ENCODE data around the gene HJURP. TPM values are rescaled to one million over a fixed set of nuclear protein-coding genes. Genes with fewer than 3 reads are reported as not detected.

Gene HJURP
- polyA plus RNA-seq, 3 donors, result not detected

DNA sequence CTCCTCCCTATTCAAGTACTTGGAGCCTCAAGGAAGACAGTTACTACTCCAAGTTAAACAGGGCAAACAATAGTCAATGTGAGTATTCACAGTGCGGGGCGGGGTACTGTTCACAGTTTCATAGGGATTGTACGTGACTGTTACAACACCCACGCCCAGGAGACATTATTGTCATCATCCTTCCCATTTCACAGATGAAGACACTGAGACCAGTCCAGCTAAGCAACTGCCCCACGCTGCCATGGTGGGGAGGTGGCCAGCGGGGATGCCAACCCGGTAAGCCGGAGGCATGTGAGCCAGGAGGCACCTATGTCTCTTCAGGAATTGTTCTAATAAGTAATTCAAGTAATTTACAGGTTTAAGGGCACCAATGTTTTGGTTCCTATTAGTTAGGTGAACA lies 982 bp downstream of the HJURP start:
- Mint-ChIP-seq H3K36me3 (peaks cover 16 to 24% of the 10 kb centered on the region in 2 donors), H3K9me3 (no peaks in the 10 kb centered on the region), H3K4me3 (peak overlapping the region; percentile 95 to 98), H3K27me3 (ENCODE audit: low read depth in 3 of 3) (peaks cover 0 to 2% (median 1%) of the 10 kb centered on the region in 3 donors), H3K27ac (no peak overlapping the region), H3K4me1 (peaks cover 40% of the 10 kb centered on the region)
- Histone ChIP-seq H3K27ac (ENCODE audit: low read depth in 1 of 2, low read length in 2 of 2) (no peak overlapping the region), H3K4me2 (replicated peaks; ENCODE audit: extremely low read depth, low read length, poor library complexity, severe bottlenecking) (peak overlapping the region; percentile 100), H3K9me3 (replicated peaks in 1 of 2; ENCODE audit: control insufficient read depth in 1 of 2, insufficient read depth in 1 of 2, low read length in 2 of 2) (no peaks in the 10 kb centered on the region), H3K36me3 (replicated peaks in 1 of 2; ENCODE audit: control insufficient read depth in 1 of 2, insufficient read depth in 2 of 2, low read length in 2 of 2) (peaks cover 21 to 28% of the 10 kb centered on the region in 2 donors), H3K4me3 (replicated peaks in 1 of 3; ENCODE audit: low read depth in 2 of 3, low read length in 3 of 3) (peak overlapping the region in 1 of 3 experiments; percentile 95), H3K9ac (ENCODE audit: insufficient read depth, low read length, poor library complexity, severe bottlenecking) (peak overlapping the region; percentile 43), H3K4me1 (ENCODE audit: control insufficient read depth in 1 of 2, insufficient read depth in 2 of 2, low read length in 2 of 2) (peaks cover 29 to 34% of the 10 kb centered on the region in 2 donors), H4K20me1 (ENCODE audit: insufficient read depth, low read length) (no peaks in the 10 kb centered on the region), H2AFZ (ENCODE audit: insufficient read depth, low read depth, low read length, poor library complexity, severe bottlenecking) (peak overlapping the region; percentile 98), H3K79me2 (ENCODE audit: insufficient read depth, low read length) (peaks cover 61% of the 10 kb centered on the region), H3K27me3 (ENCODE audit: control insufficient read depth in 2 of 2, insufficient read depth in 2 of 2, low read length in 2 of 2) (no peaks in the 10 kb centered on the region)
- no peak for DNase-seq
- intact Hi-C loops (cut with micrococcal nuclease), result loop anchor here in 1 of 2 donors (10.0 kb wide), 1 partner anchor 641 kb away; the partner anchor contains the start of gene ARL4C
- WGBS (ENCODE audit: insufficient coverage), result 90% methylated on average over 2 of the region's 8 CpGs
- no peak for TF ChIP-seq CTCF (IDR thresholded peaks at IDR 0.05)

DNA sequence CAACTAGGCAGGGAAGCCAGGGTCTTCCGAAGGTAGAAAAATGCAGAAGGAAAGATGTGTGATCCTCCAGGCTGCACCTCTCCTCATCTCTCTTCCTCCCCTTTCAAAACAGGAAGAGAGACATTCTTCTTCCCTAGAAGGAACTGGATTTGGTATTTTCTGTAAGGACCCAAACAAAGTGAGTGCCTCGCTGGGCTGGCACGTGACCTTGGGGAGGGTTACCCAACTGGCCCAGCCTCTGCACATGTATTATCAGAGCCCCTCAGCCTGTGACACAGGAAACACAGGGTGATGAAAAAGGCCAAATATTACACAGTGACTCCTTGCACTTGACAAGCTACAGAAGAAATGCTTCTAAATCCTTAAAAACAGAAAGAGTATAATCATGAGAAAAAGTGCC lies 2.3 kb downstream of the HJURP start:
- Mint-ChIP-seq H3K9me3 (no peaks in the 10 kb centered on the region), H3K36me3 (peaks cover 23 to 36% of the 10 kb centered on the region in 2 donors), H3K4me3 (peak overlapping the region in 1 of 2 donors; percentile 59), H3K27me3 (ENCODE audit: low read depth in 3 of 3) (peaks cover 0 to 2% (median 1%) of the 10 kb centered on the region in 3 donors), H3K27ac (peak overlapping the region in 6 of 7 donors; percentile 2 to 74 (median 68)), H3K4me1 (peaks cover 33% of the 10 kb centered on the region)
- Histone ChIP-seq H2AFZ (ENCODE audit: insufficient read depth, low read depth, low read length, poor library complexity, severe bottlenecking) (peak overlapping the region; percentile 14), H3K4me3 (replicated peaks in 1 of 3; ENCODE audit: low read depth in 2 of 3, low read length in 3 of 3) (peak overlapping the region in 1 of 3 experiments; percentile 39), H4K20me1 (ENCODE audit: insufficient read depth, low read length) (no peaks in the 10 kb centered on the region), H3K4me2 (replicated peaks; ENCODE audit: extremely low read depth, low read length, poor library complexity, severe bottlenecking) (peak overlapping the region; percentile 47), H3K27ac (ENCODE audit: low read depth in 1 of 2, low read length in 2 of 2) (peak overlapping the region in 1 of 2 donors; percentile 9), H3K36me3 (replicated peaks in 1 of 2; ENCODE audit: control insufficient read depth in 1 of 2, insufficient read depth in 2 of 2, low read length in 2 of 2) (peaks cover 25 to 41% of the 10 kb centered on the region in 2 donors), H3K9me3 (replicated peaks in 1 of 2; ENCODE audit: control insufficient read depth in 1 of 2, insufficient read depth in 1 of 2, low read length in 2 of 2) (no peaks in the 10 kb centered on the region), H3K79me2 (ENCODE audit: insufficient read depth, low read length) (peaks cover 74% of the 10 kb centered on the region), H3K27me3 (ENCODE audit: control insufficient read depth in 2 of 2, insufficient read depth in 2 of 2, low read length in 2 of 2) (no peaks in the 10 kb centered on the region), H3K4me1 (ENCODE audit: control insufficient read depth in 1 of 2, insufficient read depth in 2 of 2, low read length in 2 of 2) (peaks cover 23 to 34% of the 10 kb centered on the region in 2 donors), H3K9ac (ENCODE audit: insufficient read depth, low read length, poor library complexity, severe bottlenecking) (peak overlapping the region; percentile 10)
- WGBS (ENCODE audit: insufficient coverage), result 0% methylated on average over 2 of the region's 3 CpGs
- intact Hi-C loops (cut with micrococcal nuclease), result loop anchor here in 1 of 2 donors (10.0 kb wide), 1 partner anchor 643 kb away; the partner anchor contains the start of gene ARL4C
- no peak for TF ChIP-seq CTCF (IDR thresholded peaks at IDR 0.05)
- DNase-seq, result peak in 2 of 3 donors; percentile 11 to 28
